GM19324 (cell line): ENCODE results near the gene C3orf70.

Source experiments
- ATAC-seq: cut with Tn5 transposase; IDR thresholded peaks from one replicate; pipeline ENCODE4 v1.9.1; 2021; ENCODE audit warnings: mild to moderate bottlenecking, moderate library complexity; ENCODE audit not compliant: unreplicated experiment, low FRiP score

The C3orf70 gene

GRCh38 chr3:185058796-185059195 is 94.1 kb downstream of the C3orf70 start:
- no peak for ATAC-seq

GRCh38 chr3:185057829-185058228 is 95.0 kb downstream of the C3orf70 start:
- ATAC-seq: no peak

- ATAC-seq: no peak
Measured at GRCh38 chr3:185056908-185057307, 96.0 kb downstream of the C3orf70 start.

- ATAC-seq: no peak
Measured at GRCh38 chr3:185052631-185053030, 100.2 kb downstream of the C3orf70 start.

- ATAC-seq: no peak
Measured at GRCh38 chr3:185051801-185052200, 101.1 kb downstream of the C3orf70 start.

- no peak for ATAC-seq
Measured at GRCh38 chr3:185049710-185050109, 103.2 kb downstream of the C3orf70 start.

- no peak for ATAC-seq
Measured at GRCh38 chr3:185046603-185047002, 106.3 kb downstream of the C3orf70 start.

- ATAC-seq: no peak
Measured at GRCh38 chr3:185046164-185046515, 106.7 kb downstream of the C3orf70 start.

GRCh38 chr3:185042312-185043050 is 110.4 kb downstream of the C3orf70 start:
- no peak for ATAC-seq

- no peak for ATAC-seq
Measured at GRCh38 chr3:185041540-185041939, 111.3 kb downstream of the C3orf70 start.

GRCh38 chr3:185040425-185040824 is 112.4 kb downstream of the C3orf70 start:
- ATAC-seq: no peak

- ATAC-seq: no peak
Measured at GRCh38 chr3:185037801-185038200, 115.1 kb downstream of the C3orf70 start.

- ATAC-seq: no peak
Measured at GRCh38 chr3:185030951-185031350, 121.9 kb downstream of the C3orf70 start.

- ATAC-seq: no peak
Measured at GRCh38 chr3:185030399-185030798, 122.5 kb downstream of the C3orf70 start.

GRCh38 chr3:185029086-185029485 is 123.8 kb downstream of the C3orf70 start:
- ATAC-seq: no peak

- no peak for ATAC-seq
Measured at GRCh38 chr3:185028121-185028520, 124.7 kb downstream of the C3orf70 start.
